ENCODE results near the gene AREL1. TPM values are rescaled to one million over a fixed set of nuclear protein-coding genes. Genes with fewer than 3 reads are reported as not detected.

The AREL1 gene
- total and polyA plus RNA-seq, 2 of the 8 experiments (the other 6 are each of a cell fraction or from before 2014, with no cell fraction given), result 31.4 to 49.1 TPM

DNA sequence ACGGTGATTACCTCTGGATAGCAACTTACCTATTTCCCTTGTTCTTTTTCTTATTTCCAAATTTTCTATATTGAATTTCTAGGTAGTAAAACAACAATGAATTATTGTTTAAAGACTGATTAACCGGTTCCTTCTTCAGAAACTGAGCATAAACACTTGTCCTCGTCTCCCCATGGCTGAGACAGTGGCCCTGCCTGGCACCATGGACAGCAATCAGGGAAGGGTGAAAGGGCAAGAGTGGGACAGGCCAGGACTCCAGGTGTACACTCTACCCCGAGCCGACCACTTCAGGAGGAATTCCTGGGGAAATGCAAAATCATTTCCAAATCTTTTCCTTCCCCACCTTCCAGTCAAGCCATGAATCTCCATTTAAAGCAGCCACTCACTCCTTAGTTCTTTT, 52.0 kb downstream of the AREL1 start:
- WGBS, 2 experiments (ENCODE audit: extremely low coverage in 1 of 2, insufficient coverage in 1 of 2, insufficient read length in 1 of 2, insufficient replicate concordance in 2 of 2, low coverage in 1 of 2, low lambda C conversion rate in 2 of 2, missing lambda C conversion rate in 1 of 2), result 89% methylated on average over 5 of the region's 5 CpGs; no CpG with 5 or more reads in 1 of the 2 experiments
- H2BK12ac ChIP-seq (ENCODE audit: low read depth, low read length), result no peak overlapping the region
- peaks cover 0 to 3% of the 10 kb centered on the region in 2 experiments for H4K20me1 ChIP-seq (replicated peaks in 1 of 2; ENCODE audit: control insufficient read depth in 1 of 2, insufficient read depth in 2 of 2, low read length in 2 of 2)
- H3K18ac ChIP-seq (ENCODE audit: extremely low read depth, low read length), result no peak overlapping the region
- no peak overlapping the region for H2BK20ac ChIP-seq (ENCODE audit: low read length)
- CTCF ChIA-PET (ENCODE audit: partially characterized antibody), result interaction anchor here (0.7 to 1.7 kb wide), 2 partner anchors 23 to 52 kb away, joined by 3 to 8 read pairs; no protein-coding TSS in a partner anchor
- H3K27me3 ChIP-seq (replicated peaks in 1 of 4; ENCODE audit: control insufficient read depth in 3 of 4, extremely low read depth in 1 of 4, insufficient read depth in 3 of 4, low read length in 3 of 4), result no peaks in the 10 kb centered on the region
- H3K14ac ChIP-seq (ENCODE audit: insufficient read length), result no peak overlapping the region
- H3K4ac ChIP-seq (replicated peaks; ENCODE audit: insufficient read length, low read depth, low read length), result no peak overlapping the region
- H3K4me3 ChIP-seq (ENCODE audit: extremely low read depth in 1 of 4, insufficient read depth in 2 of 4, low read depth in 3 of 4, low read length in 4 of 4), result no peak overlapping the region
- no peak overlapping the region for H2BK15ac ChIP-seq (ENCODE audit: low read length)
- peaks cover 7 to 38% (median 21%) of the 10 kb centered on the region in 4 experiments; a peak in 7 of 8 replicates for H3K36me3 ChIP-seq (ENCODE audit: control insufficient read depth in 2 of 4, insufficient read depth in 4 of 4, low read length in 3 of 4)
- H3K23me2 ChIP-seq (ENCODE audit: low read depth, low read length), result no peaks in the 10 kb centered on the region
- H2BK5ac ChIP-seq (ENCODE audit: low read depth, low read length), result no peak overlapping the region
- no peaks in the 10 kb centered on the region for H3K79me2 ChIP-seq (ENCODE audit: control insufficient read depth in 1 of 2, insufficient read depth in 2 of 2, low read length in 2 of 2)
- DNase-seq (ENCODE audit: low read depth in 1 of 2, low spot score in 2 of 2) (no peak), FAIRE-seq (no peak)
- H2BK120ac ChIP-seq (replicated peaks; ENCODE audit: low read depth, low read length), result no peak overlapping the region
- H2AFZ ChIP-seq (ENCODE audit: low read length), result no peak overlapping the region
- no peak overlapping the region for H4K91ac ChIP-seq (replicated peaks; ENCODE audit: insufficient read length, low read length)
- no peak overlapping the region for H3K56ac ChIP-seq (replicated peaks; ENCODE audit: insufficient read length, low read depth, low read length)
- no peak overlapping the region for H4K5ac ChIP-seq (ENCODE audit: insufficient read length, low read depth, low read length)
- no peaks in the 10 kb centered on the region for H3K4me1 ChIP-seq (replicated peaks in 1 of 4; ENCODE audit: control insufficient read depth in 3 of 4, insufficient read depth in 4 of 4, low read length in 3 of 4)
- no peak overlapping the region for H4K8ac ChIP-seq (ENCODE audit: extremely low read depth, insufficient read depth, low read length)
- H3K79me1 ChIP-seq (ENCODE audit: low read depth, low read length), result no peaks in the 10 kb centered on the region
- POLR2A ChIA-PET (ENCODE audit: partially characterized antibody), result no interaction called here
- no peak overlapping the region for H3K4me2 ChIP-seq (ENCODE audit: insufficient read depth in 1 of 2, low read depth in 2 of 2, low read length in 2 of 2)
- H3K9ac ChIP-seq (replicated peaks in 1 of 4; ENCODE audit: extremely low read depth in 1 of 4, low read depth in 3 of 4, low read length in 3 of 4), result no peak overlapping the region
- no peak overlapping the region for H3K23ac ChIP-seq (ENCODE audit: insufficient read length)
- H3K9me3 ChIP-seq (ENCODE audit: insufficient read depth in 2 of 2, low read depth in 1 of 2, low read length in 1 of 2), result no peaks in the 10 kb centered on the region
- no peak overlapping the region for H3K27ac ChIP-seq (ENCODE audit: low read depth, low read length)
- TF ChIP-seq MAX (IDR thresholded peaks at IDR 0.05), result no peak
- H2AK5ac ChIP-seq (ENCODE audit: low read depth, low read length), result no peak overlapping the region
